Central memory CD4-positive, alpha-beta T cell (primary cell): ENCODE measurements around the gene PREB.

Experiments used
- DNase-seq: peaks from one replicate; pipeline ENCODE4 v3.0.0; 2022

Gene PREB

GRCh38 chr2:27095427-27095744, 39.0 kb downstream of the PREB start:
- DNase-seq: no peak

GRCh38 chr2:27094353-27094984, 40.0 kb downstream of the PREB start:
- no peak for DNase-seq

- DNase-seq: no peak
Observed at GRCh38 chr2:27093430-27094352, 40.7 kb downstream of the PREB start.

GRCh38 chr2:27092696-27093429, 41.6 kb downstream of the PREB start:
- no peak for DNase-seq

GRCh38 chr2:27091746-27092695, 42.4 kb downstream of the PREB start:
- no peak for DNase-seq

GRCh38 chr2:27089111-27089954, 45.1 kb downstream of the PREB start:
- no peak for DNase-seq

GRCh38 chr2:27088634-27089033, 45.8 kb downstream of the PREB start:
- no peak for DNase-seq

GRCh38 chr2:27087823-27088410, 46.5 kb downstream of the PREB start:
- no peak for DNase-seq

GRCh38 chr2:27086724-27087593, 47.5 kb downstream of the PREB start, which contains the start of gene KHK:
Gene KHK, plus strand, starts transcription at chr2:27086772. Its CDS starts 488 bp downstream, at chr2:27087260.
- DNase-seq: no peak

GRCh38 chr2:27086090-27086723, 48.2 kb downstream of the PREB start:
- peak; percentile 98 for DNase-seq

GRCh38 chr2:27085673-27086089, 48.8 kb downstream of the PREB start:
- no peak for DNase-seq

- DNase-seq: no peak
Observed at GRCh38 chr2:27085062-27085672, 49.3 kb downstream of the PREB start.

GRCh38 chr2:27084297-27085061, 50.0 kb downstream of the PREB start:
- no peak for DNase-seq

GRCh38 chr2:27083410-27084296, 50.8 kb downstream of the PREB start:
- DNase-seq: no peak

GRCh38 chr2:27082773-27083409, 51.5 kb downstream of the PREB start:
- DNase-seq: no peak

GRCh38 chr2:27081984-27082772, 52.3 kb downstream of the PREB start:
- no peak for DNase-seq
